ENCODE results near the gene DGKE.

DGKE gene

GRCh38 chr17:56845934-56846333 is 12.0 kb downstream of the DGKE start:
- no peak for TF ChIP-seq CTCF (conservative IDR thresholded peaks at IDR 0.05; ENCODE audit: low read length)

GRCh38 chr17:56847106-56847505 is 13.2 kb downstream of the DGKE start:
- no peak for TF ChIP-seq CTCF (conservative IDR thresholded peaks at IDR 0.05; ENCODE audit: low read length)
- no peak overlapping the region for H3K4me3 ChIP-seq (ENCODE audit: low read length)
- no peak for DNase-seq (ENCODE audit: low read depth)

More at GRCh38 chr17:56845934-56846333, 12.0 kb downstream of the DGKE start:
- no peak overlapping the region for H3K4me3 ChIP-seq (ENCODE audit: low read length)
- DNase-seq (ENCODE audit: low read depth), result no peak

- TF ChIP-seq CTCF (conservative IDR thresholded peaks at IDR 0.05; ENCODE audit: low read length), result no peak
- no peak overlapping the region for H3K4me3 ChIP-seq (ENCODE audit: low read length)
- DNase-seq (ENCODE audit: low read depth), result no peak
Measured at GRCh38 chr17:56849131-56849530, 15.2 kb downstream of the DGKE start.

- no peak for DNase-seq (ENCODE audit: low read depth)
- no peak for TF ChIP-seq CTCF (conservative IDR thresholded peaks at IDR 0.05; ENCODE audit: low read length)
- H3K4me3 ChIP-seq (ENCODE audit: low read length), result no peak overlapping the region
Measured at GRCh38 chr17:56850591-56850990, 16.6 kb downstream of the DGKE start.

- no peak for TF ChIP-seq CTCF (conservative IDR thresholded peaks at IDR 0.05; ENCODE audit: low read length)
- no peak for DNase-seq (ENCODE audit: low read depth)
- H3K4me3 ChIP-seq (ENCODE audit: low read length), result no peak overlapping the region
Measured at GRCh38 chr17:56851008-56851407, 17.1 kb downstream of the DGKE start.

GRCh38 chr17:56861899-56862298 is 27.9 kb downstream of the DGKE start:
- no peak for TF ChIP-seq CTCF (conservative IDR thresholded peaks at IDR 0.05; ENCODE audit: low read length)
- no peak overlapping the region for H3K4me3 ChIP-seq (ENCODE audit: low read length)

GRCh38 chr17:56863974-56864373 is 30.0 kb downstream of the DGKE start:
- no peak for DNase-seq (ENCODE audit: low read depth)
- H3K4me3 ChIP-seq (ENCODE audit: low read length), result no peak overlapping the region
- no peak for TF ChIP-seq CTCF (conservative IDR thresholded peaks at IDR 0.05; ENCODE audit: low read length)

More at GRCh38 chr17:56861899-56862298, 27.9 kb downstream of the DGKE start:
- DNase-seq (ENCODE audit: low read depth), result no peak
